ENCODE results near the gene ASCC1.

DNA sequence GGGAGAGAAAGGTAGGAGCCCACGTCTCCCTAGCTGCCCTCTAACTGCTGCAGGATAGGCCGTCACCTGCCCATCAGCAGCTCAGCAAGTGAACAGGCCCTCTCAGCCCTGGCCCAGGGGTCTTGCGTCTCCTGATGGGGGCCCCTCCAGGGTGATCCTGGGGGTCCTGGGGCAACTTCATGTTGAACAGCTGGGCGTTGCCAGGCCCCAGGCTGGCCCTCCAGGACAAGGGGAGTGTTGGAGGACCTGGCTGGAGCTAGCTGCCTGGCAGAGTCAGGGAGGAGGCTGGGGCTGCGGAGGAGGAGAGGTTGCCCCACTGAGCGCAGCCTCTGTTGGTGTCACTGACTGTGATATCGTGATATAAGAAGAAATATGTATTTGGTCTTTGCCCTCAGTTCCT lies 162.4 kb downstream of the ASCC1 start:
- TF ChIP-seq, protein P1, sequence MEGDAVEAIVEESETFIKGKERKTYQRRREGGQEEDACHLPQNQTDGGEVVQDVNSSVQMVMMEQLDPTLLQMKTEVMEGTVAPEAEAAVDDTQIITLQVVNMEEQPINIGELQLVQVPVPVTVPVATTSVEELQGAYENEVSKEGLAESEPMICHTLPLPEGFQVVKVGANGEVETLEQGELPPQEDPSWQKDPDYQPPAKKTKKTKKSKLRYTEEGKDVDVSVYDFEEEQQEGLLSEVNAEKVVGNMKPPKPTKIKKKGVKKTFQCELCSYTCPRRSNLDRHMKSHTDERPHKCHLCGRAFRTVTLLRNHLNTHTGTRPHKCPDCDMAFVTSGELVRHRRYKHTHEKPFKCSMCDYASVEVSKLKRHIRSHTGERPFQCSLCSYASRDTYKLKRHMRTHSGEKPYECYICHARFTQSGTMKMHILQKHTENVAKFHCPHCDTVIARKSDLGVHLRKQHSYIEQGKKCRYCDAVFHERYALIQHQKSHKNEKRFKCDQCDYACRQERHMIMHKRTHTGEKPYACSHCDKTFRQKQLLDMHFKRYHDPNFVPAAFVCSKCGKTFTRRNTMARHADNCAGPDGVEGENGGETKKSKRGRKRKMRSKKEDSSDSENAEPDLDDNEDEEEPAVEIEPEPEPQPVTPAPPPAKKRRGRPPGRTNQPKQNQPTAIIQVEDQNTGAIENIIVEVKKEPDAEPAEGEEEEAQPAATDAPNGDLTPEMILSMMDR (IDR thresholded peaks at IDR 0.05; ENCODE audit: poor library complexity) = no peak
- TF ChIP-seq EZH2phosphoT487 (IDR thresholded peaks at IDR 0.05; ENCODE audit: low read depth, severe bottlenecking, unreplicated experiment) (no peak), EZH2 (IDR thresholded peaks at IDR 0.05; ENCODE audit: borderline replicate concordance) (no peak)
